ENCODE results near the gene STX17. TPM values are rescaled to one million over a fixed set of nuclear protein-coding genes. Genes with fewer than 3 reads are reported as not detected.

The STX17 gene
- polyA plus RNA-seq, 2 of the 4 experiments (the other 2 are of a cell fraction): 14.3 to 24.6 TPM

DNA sequence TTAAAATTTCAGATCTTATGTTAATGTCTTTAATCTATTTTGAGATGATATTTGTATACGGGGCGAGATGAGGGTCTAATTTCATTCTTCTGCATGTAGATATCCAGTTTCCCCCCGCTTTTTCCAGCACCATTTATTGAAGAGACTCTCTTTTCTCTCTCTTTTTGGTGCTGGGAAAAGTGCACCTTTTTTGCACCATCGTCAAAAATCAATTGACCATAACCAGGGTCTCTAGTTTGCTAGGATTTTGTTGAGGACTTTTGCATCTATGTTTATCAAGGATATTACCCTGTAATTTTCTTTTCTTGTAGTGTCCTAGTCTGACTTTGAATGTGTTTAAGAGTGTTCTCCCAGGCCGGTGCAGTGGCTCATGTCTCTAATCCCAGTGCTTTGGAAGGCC lies 93.3 kb downstream of the STX17 start:
- H3K4me1 ChIP-seq: no peaks in the 10 kb centered on the region
- H3K27ac ChIP-seq: no peak overlapping the region
- H3K9me3 ChIP-seq: no peaks in the 10 kb centered on the region
- TF ChIP-seq POLR2A (IDR thresholded peaks at IDR 0.05; ENCODE audit: low read length): no peak
- TF ChIP-seq GATA3 (IDR thresholded peaks at IDR 0.05; ENCODE audit: borderline replicate concordance): no peak
- peak; percentile 67 for TF ChIP-seq MAFK (IDR thresholded peaks at IDR 0.05; ENCODE audit: partially characterized antibody)
- ATAC-seq (no peak), DNase-seq (ENCODE audit: low read depth in 1 of 2, low spot score in 1 of 2) (no peak), FAIRE-seq (no peak)
- 89% methylated on average over 5 of the region's 5 CpGs for WGBS (ENCODE audit: missing lambda C conversion rate)
- ChIA-PET CTCF (no interaction called here), POLR2A (no interaction called here)
- H3K4me2 ChIP-seq: no peak overlapping the region
- no peak overlapping the region for H3K4me3 ChIP-seq

- peak; percentile 43 to 68; a peak in 2 of 6 replicates for ATAC-seq
- WGBS (ENCODE audit: missing lambda C conversion rate): 25% methylated on average over 1 of the region's 1 CpG
- Histone ChIP-seq H3K4me3 (no peak overlapping the region), H3K4me2 (no peak overlapping the region), H3K27ac (no peak overlapping the region), H3K9me3 (peaks cover 5% of the 10 kb centered on the region; the same call in 1 of the 3 replicates), H3K4me1 (no peaks in the 10 kb centered on the region)
- CTCF ChIA-PET: interaction anchor here (0.6 to 1.1 kb wide), 4 partner anchors 9 to 395 kb away, joined by 3 to 4 read pairs (median 3); no protein-coding TSS in a partner anchor
- no peak for FAIRE-seq
- TF ChIP-seq SMC3 (IDR thresholded peaks at IDR 0.05): peak; percentile 41; the same call in 1 of the 3 replicates
- TF ChIP-seq REST (IDR thresholded peaks at IDR 0.05): no peak
- peak; percentile 65 to 69 for TF ChIP-seq RAD21 (conservative IDR thresholded peaks at IDR 0.05 in 1 of 2, IDR thresholded peaks at IDR 0.05 in 1 of 2)
- TF ChIP-seq, protein P1, sequence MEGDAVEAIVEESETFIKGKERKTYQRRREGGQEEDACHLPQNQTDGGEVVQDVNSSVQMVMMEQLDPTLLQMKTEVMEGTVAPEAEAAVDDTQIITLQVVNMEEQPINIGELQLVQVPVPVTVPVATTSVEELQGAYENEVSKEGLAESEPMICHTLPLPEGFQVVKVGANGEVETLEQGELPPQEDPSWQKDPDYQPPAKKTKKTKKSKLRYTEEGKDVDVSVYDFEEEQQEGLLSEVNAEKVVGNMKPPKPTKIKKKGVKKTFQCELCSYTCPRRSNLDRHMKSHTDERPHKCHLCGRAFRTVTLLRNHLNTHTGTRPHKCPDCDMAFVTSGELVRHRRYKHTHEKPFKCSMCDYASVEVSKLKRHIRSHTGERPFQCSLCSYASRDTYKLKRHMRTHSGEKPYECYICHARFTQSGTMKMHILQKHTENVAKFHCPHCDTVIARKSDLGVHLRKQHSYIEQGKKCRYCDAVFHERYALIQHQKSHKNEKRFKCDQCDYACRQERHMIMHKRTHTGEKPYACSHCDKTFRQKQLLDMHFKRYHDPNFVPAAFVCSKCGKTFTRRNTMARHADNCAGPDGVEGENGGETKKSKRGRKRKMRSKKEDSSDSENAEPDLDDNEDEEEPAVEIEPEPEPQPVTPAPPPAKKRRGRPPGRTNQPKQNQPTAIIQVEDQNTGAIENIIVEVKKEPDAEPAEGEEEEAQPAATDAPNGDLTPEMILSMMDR (IDR thresholded peaks at IDR 0.05): peak; percentile 63
- peak; percentile 24 to 72 for DNase-seq (ENCODE audit: low read depth in 1 of 2, low spot score in 1 of 2)
- POLR2A ChIA-PET: no interaction called here
Observed at GRCh38 chr9:100011062-100011681, 104.7 kb downstream of the STX17 start.

DNA sequence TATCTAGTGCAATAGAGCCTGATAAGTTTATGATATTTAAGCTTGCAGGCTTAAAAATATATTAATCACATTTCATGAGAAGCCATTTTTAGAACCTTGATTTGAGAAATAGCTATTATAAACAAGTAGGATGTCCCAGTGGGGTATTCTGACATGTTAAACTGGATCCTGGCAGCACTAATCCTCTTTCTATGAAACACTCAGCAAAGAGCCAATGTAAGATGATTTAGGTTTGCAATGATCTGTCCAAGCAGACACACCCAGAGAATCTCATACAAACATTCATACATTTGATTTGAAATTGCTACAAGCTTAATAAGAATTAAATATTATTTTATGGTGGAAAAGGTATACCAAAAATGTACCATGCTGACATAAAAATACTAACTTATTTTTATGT lies 105.8 kb downstream of the STX17 start:
- Histone ChIP-seq H3K4me2 (no peak overlapping the region), H3K4me3 (no peak overlapping the region), H3K4me1 (no peaks in the 10 kb centered on the region), H3K9me3 (peaks cover 5% of the 10 kb centered on the region; the same call in 1 of the 3 replicates), H3K27ac (no peak overlapping the region)
- CTCF ChIA-PET: interaction anchor here (0.7 kb wide), 1 partner anchor 985 kb away, joined by 3 read pairs; no protein-coding TSS in a partner anchor
- DNase-seq (ENCODE audit: low read depth in 1 of 2, low spot score in 1 of 2) (no peak), ATAC-seq (no peak), FAIRE-seq (no peak)
- no peak for TF ChIP-seq CEBPB (IDR thresholded peaks at IDR 0.05)
- TF ChIP-seq, protein P1 (IDR thresholded peaks at IDR 0.05): no peak
- no peak for TF ChIP-seq FOXS1 (CRISPR knock-in tag; IDR thresholded peaks at IDR 0.05)
- TF ChIP-seq HOXB13 (CRISPR knock-in tag; IDR thresholded peaks at IDR 0.05; ENCODE audit: low read depth): no peak
- POLR2A ChIA-PET: no interaction called here

DNA sequence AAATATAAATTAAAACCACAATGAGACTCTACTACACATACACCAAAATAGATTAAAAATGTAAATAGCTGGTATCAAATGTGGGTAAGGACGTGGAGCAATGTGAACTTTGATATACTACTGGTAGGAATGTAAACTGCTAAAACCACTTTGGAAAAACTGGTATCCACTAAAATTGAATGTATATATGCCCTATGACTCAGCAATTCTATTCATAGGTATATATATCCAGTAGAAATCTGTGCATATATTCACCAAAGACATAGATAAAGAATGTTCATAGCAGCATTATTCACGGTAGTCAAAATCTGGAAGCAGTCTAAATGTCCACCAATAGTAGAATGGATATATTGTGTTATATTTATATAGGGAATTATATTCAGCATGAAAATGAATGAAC lies 107.1 kb downstream of the STX17 start:
- no peaks in the 10 kb centered on the region for H3K4me1 ChIP-seq
- POLR2A ChIA-PET: no interaction called here
- DNase-seq (ENCODE audit: low read depth in 1 of 2, low spot score in 1 of 2): no peak
- no peak overlapping the region for H3K27ac ChIP-seq
- TF ChIP-seq POLR2AphosphoS2 (conservative IDR thresholded peaks at IDR 0.05; ENCODE audit: low read length) (no peak), NFE2L2 (conservative IDR thresholded peaks at IDR 0.05; ENCODE audit: low read length) (peak; percentile 72), TP53 (CRISPR knock-in tag; IDR thresholded peaks at IDR 0.05) (no peak), MYC (IDR thresholded peaks at IDR 0.05; ENCODE audit: borderline replicate concordance, low read length) (no peak), RAD21 (conservative IDR thresholded peaks at IDR 0.05 in 1 of 2, IDR thresholded peaks at IDR 0.05 in 1 of 2) (no peak), MAFK (IDR thresholded peaks at IDR 0.05; ENCODE audit: partially characterized antibody) (peak; percentile 71), HOXB5 (CRISPR knock-in tag; IDR thresholded peaks at IDR 0.05) (no peak)
- TF ChIP-seq, protein P2, sequence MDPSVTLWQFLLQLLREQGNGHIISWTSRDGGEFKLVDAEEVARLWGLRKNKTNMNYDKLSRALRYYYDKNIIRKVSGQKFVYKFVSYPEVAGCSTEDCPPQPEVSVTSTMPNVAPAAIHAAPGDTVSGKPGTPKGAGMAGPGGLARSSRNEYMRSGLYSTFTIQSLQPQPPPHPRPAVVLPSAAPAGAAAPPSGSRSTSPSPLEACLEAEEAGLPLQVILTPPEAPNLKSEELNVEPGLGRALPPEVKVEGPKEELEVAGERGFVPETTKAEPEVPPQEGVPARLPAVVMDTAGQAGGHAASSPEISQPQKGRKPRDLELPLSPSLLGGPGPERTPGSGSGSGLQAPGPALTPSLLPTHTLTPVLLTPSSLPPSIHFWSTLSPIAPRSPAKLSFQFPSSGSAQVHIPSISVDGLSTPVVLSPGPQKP (IDR thresholded peaks at IDR 0.05; ENCODE audit: low read depth, low read length): no peak
- TF ChIP-seq, protein P3, sequence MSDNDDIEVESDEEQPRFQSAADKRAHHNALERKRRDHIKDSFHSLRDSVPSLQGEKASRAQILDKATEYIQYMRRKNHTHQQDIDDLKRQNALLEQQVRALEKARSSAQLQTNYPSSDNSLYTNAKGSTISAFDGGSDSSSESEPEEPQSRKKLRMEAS (IDR thresholded peaks at IDR 0.05): no peak
- 83% methylated on average over 2 of the region's 2 CpGs for WGBS (ENCODE audit: missing lambda C conversion rate)
- ATAC-seq: no peak
- peaks cover 5% of the 10 kb centered on the region; the same call in 1 of the 3 replicates for H3K9me3 ChIP-seq
- CTCF ChIA-PET: interaction anchor here (0.8 to 1.8 kb wide), 2 partner anchors 9 to 14 kb away, joined by 3 to 6 read pairs; no protein-coding TSS in a partner anchor
- H3K4me2 ChIP-seq: no peak overlapping the region
- no peak overlapping the region for H3K4me3 ChIP-seq
- no peak for FAIRE-seq
